ENCODE data around the gene MROH2A. TPM values are rescaled to one million over a fixed set of nuclear protein-coding genes. Genes with fewer than 3 reads are reported as not detected.

The MROH2A gene
- total RNA-seq, 1 donor from 2014 or later, result not detected

DNA sequence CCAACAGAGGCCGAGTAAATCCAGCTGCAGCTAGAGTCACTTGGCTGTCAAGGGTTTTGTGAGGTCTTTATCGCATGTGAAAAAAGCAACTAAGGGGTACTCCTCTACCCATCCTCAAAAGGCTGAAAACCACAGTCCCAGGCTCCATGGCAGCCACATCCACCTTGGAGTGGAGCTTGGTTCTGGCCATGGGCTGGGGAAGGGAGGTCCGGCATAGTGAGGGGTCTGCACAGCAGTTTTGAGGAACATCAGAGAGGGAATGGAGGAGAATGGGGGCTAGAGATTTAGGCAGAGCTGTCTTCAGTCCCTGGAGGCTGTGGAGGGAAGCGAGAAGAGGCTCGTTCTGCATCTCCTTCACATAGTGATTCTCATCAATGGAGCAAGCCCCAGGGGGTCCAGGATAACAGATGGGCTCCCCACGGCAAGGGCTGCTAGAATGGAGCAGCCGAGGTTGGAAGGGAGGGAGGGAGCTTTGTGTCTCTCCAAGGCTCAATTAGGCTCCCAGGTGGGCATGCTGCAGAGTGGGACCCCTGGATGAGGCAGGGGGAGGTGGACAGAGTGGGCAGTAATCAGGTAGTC, 21.0 kb downstream of the MROH2A start:
- no peak for DNase-seq (ENCODE audit: low read depth in 2 of 2)

DNA sequence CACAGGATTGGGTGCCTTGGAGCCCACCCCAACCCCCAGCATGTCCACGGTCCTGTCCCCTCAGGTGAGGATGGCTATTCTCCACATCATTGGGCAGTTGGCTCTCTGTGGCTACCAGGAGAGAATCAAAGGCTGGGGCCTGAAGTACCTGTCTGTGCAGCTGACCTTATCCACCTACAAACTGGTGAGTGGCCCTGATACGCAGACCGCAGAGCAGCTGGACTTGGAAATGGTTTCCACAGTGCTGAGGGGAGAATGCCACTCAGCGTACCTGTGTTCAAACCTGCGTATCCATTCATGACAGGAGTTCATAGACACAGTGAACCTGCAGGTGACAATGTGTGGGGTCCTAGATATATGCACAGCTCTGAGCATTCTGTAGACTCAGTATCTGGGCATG, 21.6 kb downstream of the MROH2A start:
- no peak for DNase-seq (ENCODE audit: low read depth in 2 of 2)

- DNase-seq (ENCODE audit: low read depth in 2 of 2), result no peak
Observed at GRCh38 chr2:233800208-233800607, 22.1 kb downstream of the MROH2A start.

- DNase-seq (ENCODE audit: low read depth in 2 of 2), result no peak
Observed at GRCh38 chr2:233801357-233802131, 23.4 kb downstream of the MROH2A start.

DNA sequence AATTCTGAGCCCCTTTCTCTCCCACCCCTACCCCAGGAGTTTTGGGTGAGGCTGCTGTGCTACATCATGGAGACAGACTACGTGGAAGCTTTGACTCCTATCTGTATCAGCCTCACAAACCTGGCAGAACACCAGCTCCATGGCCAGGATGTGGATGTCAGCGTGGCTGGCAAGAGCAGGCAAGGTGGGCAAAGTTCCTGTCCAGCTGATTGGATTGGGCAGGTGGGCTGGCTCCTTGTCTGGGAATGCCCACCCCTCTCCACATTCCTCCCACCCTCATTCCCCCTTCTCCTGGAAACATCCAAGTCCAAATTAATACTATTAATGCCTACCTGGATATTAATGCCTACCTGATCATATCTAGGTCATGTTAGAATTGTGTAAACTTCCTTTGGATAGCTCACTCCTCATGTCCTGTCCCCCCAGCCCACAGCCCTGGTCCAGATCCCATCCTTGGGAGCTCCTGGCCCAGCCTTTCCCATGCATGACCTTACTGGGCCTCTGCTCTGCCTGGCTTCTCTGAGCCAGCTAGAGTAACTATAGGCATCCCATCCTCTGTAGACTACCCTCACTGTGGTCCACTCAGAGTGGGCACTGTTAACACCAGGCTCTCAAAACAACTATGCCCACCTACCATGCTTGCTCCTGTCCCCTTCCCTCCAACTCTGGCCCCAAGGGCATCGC, 24.1 kb downstream of the MROH2A start:
- DNase-seq (ENCODE audit: low read depth in 2 of 2), result no peak

GRCh38 chr2:233803292-233803911, 25.3 kb downstream of the MROH2A start:
- no peak for DNase-seq (ENCODE audit: low read depth in 2 of 2)

DNA sequence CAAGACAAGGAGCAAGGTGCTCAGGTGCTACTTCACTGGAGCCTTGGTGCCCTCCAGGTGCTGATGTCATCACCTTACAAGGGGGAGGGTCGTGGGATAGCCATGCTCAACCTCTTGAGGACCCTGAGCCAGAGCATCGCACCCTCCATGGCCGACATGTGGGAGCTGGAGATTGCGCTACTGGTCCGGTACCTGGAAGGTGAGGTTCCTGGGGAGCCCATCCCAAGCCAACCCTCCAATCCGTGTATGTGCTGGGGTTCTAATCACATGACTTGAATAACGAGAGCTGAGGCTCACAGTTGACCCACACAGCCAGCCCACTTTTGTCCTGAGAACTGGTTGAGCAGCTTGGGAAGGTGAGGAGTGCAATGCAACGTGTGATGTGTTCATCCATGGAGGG, 25.9 kb downstream of the MROH2A start:
- no peak for DNase-seq (ENCODE audit: low read depth in 2 of 2)

GRCh38 chr2:233807215-233807865, 29.2 kb downstream of the MROH2A start:
- no peak for DNase-seq (ENCODE audit: low read depth in 2 of 2)

GRCh38 chr2:233807966-233808935, 30.1 kb downstream of the MROH2A start:
- DNase-seq (ENCODE audit: low read depth in 2 of 2), result no peak

DNA sequence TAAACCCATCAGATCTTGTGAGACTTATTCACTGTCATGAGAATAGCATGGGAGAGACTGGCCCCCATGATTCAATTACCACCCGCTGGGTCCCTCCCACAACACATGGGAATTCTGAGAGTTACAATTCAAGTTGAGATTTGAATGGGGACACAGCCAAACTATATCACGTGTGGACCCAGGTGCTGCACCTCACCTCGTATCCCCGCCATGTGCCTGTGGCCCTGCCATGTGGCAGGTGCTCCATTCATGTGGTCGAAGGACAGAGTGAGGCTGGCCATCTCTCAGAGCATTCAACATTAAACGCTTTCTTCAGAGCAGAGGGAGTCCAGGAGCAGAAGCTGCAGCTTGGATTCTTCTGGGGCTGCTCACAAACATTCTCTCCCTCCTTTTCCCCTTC, 32.3 kb downstream of the MROH2A start:
- no peak for DNase-seq (ENCODE audit: low read depth in 2 of 2)

- no peak for DNase-seq (ENCODE audit: low read depth in 2 of 2)
Observed at GRCh38 chr2:233811087-233811486, 33.0 kb downstream of the MROH2A start.

DNA sequence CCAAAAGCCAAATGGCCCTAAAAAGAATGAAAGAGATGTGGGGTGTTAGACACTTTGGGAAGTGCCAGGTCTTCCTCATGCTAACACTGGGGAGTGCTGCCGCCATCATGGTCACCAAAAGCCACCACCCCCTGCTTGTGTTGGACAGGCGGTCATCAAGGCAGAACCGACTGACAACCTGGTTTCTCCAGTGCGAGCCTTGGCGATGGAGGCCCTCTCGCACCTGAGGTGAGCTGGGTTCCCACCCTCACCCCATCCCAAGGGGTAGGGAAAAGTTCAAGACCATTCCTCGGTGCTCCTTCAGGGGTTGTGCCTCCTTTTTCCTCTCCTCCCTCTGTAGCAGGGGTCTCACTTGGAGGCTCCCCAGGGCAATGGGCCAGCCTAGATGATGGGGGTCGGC, 33.6 kb downstream of the MROH2A start:
- DNase-seq (ENCODE audit: low read depth in 2 of 2), result no peak

GRCh38 chr2:233813236-233814055, 35.3 kb downstream of the MROH2A start:
- DNase-seq (ENCODE audit: low read depth in 2 of 2), result no peak

DNA sequence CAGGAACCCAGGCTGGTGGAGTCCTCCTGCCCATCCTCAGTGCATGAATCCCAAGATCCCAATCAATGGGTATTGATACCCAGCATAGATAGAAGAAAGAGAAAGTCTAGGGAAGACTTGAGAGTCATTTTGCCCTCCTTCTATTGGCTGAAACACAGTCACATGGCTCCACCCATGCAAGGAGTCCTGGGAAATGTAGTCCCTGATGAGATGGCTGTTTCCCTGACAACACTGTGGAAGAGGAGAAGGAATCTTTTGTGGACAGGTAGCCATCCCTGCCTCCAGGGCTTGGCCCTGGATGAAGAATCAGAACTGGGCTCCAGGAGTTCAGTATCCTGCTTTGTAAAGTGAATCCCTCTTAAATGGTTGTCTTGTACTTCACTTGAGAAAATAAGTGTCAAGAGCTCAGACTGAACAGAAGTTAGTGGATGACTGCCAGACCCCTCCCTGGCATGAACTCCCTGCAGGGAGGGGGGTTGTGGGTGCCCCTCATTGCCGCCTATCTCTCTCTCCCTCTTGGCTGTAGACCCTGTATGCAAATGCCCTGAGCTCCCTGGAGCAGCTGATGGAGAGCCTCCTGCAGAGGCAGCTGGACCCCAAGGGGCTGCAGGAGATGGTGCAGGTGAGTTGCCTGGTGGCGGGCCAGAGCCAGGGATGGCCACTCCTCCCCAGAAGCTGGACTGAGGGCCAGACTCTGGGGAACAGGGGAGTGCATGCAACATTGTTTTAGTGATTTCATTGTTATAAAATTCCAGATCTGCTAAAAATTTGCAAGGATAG, 36.1 kb downstream of the MROH2A start:
- no peak for DNase-seq (ENCODE audit: low read depth in 2 of 2)

GRCh38 chr2:233815861-233816260, 37.7 kb downstream of the MROH2A start:
- DNase-seq (ENCODE audit: low read depth in 2 of 2), result no peak

DNA sequence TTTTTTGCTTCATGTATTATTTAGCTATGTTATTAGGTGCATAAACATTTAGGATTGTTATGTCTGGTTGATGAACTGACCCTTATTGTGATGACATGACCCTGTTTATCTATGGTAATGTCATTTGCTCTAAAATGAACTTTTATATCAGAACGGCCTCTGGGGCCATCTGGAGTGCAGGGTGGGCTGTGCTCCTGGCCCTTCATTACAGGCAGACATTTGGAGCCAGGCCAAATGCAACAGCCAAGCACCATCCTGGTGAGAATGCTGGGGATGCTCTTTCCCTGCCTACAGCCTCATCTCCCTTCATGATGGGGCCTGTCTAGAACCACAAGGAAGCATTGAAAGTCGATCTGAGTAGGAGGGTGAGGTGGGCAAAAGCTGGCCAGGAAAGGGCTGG, 38.2 kb downstream of the MROH2A start:
- no peak for DNase-seq (ENCODE audit: low read depth in 2 of 2)

GRCh38 chr2:233816771-233817170, 38.6 kb downstream of the MROH2A start:
- no peak for DNase-seq (ENCODE audit: low read depth in 2 of 2)

GRCh38 chr2:233817361-233817911, 39.3 kb downstream of the MROH2A start:
- no peak for DNase-seq (ENCODE audit: low read depth in 2 of 2)
